Stimulated activated CD4-positive, alpha-beta T cell treated with anti-CD3 and anti-CD28 coated beads, TNF-alpha, amount 100 ng/mL, for 24 hours (primary cell): ENCODE measurements around the gene FXYD6.
"Not testable (repeated sequence)": the region's sequence is repeated elsewhere in the genome, so short reads cannot be mapped to it uniquely, and the experiment has no call there.

Experiments
- DNase-seq, 3 experiments: peaks; one replicate each; pipeline ENCODE4 v3.0.0-alpha.2; 2020; ENCODE audit warnings: low read depth in 3 of 3

The FXYD6 gene

GRCh38 chr11:117869604-117870003 is 6.9 kb downstream of the FXYD6 start:
- no peak for DNase-seq

- no peak for DNase-seq
These were observed 7.5 kb downstream of the FXYD6 start for GRCh38 chr11:117868815-117869561.

- DNase-seq: no peak
These were observed 8.4 kb downstream of the FXYD6 start for GRCh38 chr11:117868088-117868487.

- DNase-seq: no peak
These were observed 9.9 kb downstream of the FXYD6 start for GRCh38 chr11:117866526-117866925.

GRCh38 chr11:117865546-117865945 is 10.9 kb downstream of the FXYD6 start:
- DNase-seq: not testable (repeated sequence)

GRCh38 chr11:117863383-117863782 is 13.1 kb downstream of the FXYD6 start:
- no peak for DNase-seq

GRCh38 chr11:117862753-117863152 is 13.7 kb downstream of the FXYD6 start:
- no peak for DNase-seq

GRCh38 chr11:117862019-117862725 is 14.3 kb downstream of the FXYD6 start:
- DNase-seq: no peak

- DNase-seq: no peak
These were observed 15.1 kb downstream of the FXYD6 start for GRCh38 chr11:117861151-117862018.

- DNase-seq: no peak
These were observed 16.3 kb downstream of the FXYD6 start for GRCh38 chr11:117860139-117860538.

GRCh38 chr11:117859488-117860112 is 16.9 kb downstream of the FXYD6 start:
- no peak for DNase-seq

- DNase-seq: no peak
These were observed 17.4 kb downstream of the FXYD6 start for GRCh38 chr11:117859061-117859460.

GRCh38 chr11:117857734-117858414 is 18.6 kb downstream of the FXYD6 start:
- DNase-seq: no peak

GRCh38 chr11:117855912-117856651 is 20.4 kb downstream of the FXYD6 start:
- DNase-seq: no peak

GRCh38 chr11:117855186-117855845 is 21.1 kb downstream of the FXYD6 start:
- DNase-seq: no peak

- no peak for DNase-seq
These were observed 24.1 kb downstream of the FXYD6 start for GRCh38 chr11:117852309-117852708.

GRCh38 chr11:117851852-117852251 is 24.6 kb downstream of the FXYD6 start:
- DNase-seq: no peak

GRCh38 chr11:117851106-117851505 is 25.4 kb downstream of the FXYD6 start:
- DNase-seq: no peak

- DNase-seq: no peak
These were observed 26.6 kb downstream of the FXYD6 start for GRCh38 chr11:117849781-117850414.
